K562 (cell line): Measurements from ENCODE around the gene ADSS2.

Source experiments
- POLR2A ChIP-seq: fragments of 450-650 bp; conservative IDR thresholded peaks from 2 replicates; pipeline ENCODE4 v1.6.1; 2016
- POLR3A ChIP-seq: IDR thresholded peaks from 2 replicates; pipeline ENCODE4 v1.6.1; 2011; ENCODE audit warnings: borderline replicate concordance, mild to moderate bottlenecking, moderate library complexity; ENCODE audit not compliant: insufficient read length, insufficient read depth; ENCODE audit errors: extremely low read depth
- TBL1XR1 ChIP-seq, 2 experiments: IDR thresholded peaks; 2 replicates each; pipeline ENCODE4 v1.6.1; 2012; ENCODE audit warnings: improper control_type of control experiment in 2 of 2, low read length in 2 of 2, mild to moderate bottlenecking in 1 of 2

DNA sequence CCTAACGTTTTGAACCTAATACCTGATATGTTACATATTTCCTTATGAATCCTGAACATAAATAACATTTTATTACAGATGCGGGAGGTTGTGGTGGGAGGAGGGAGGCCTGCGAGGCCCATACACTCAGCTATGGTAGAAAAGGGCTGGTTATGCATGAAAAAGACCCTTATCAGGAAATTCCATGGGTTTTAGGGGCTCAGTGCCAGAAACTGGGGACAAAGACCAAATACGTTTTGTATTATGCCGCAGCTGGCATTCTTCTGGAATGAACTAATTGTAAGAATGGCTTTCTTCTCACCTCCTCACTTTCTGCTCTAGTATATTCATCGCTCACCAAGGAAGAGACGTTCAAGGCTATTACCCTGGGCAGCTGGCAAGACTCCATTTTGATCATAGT lies 76.7 kb downstream of the ADSS2 start:
- no peak for TF ChIP-seq POLR2A
- no peak for TF ChIP-seq POLR3A
- no peak for TF ChIP-seq TBL1XR1 (IDR thresholded peaks at IDR 0.05; ENCODE audit: low read length in 2 of 2)
